Germinal center (tissue), 1 donor: Measurements from ENCODE around the gene CNTNAP2.
"Not testable (repeated sequence)": the region's sequence is repeated elsewhere in the genome, so short reads cannot be mapped to it uniquely, and the experiment has no call there.

Source experiments
- DNase-seq: peaks from one replicate; pipeline ENCODE4 v3.0.0; 2012; ENCODE audit warnings: mixed read lengths, low spot score

Gene CNTNAP2

GRCh38 chr7:147569116-147569913, 1452.7 kb downstream of the CNTNAP2 start:
- no peak for DNase-seq

GRCh38 chr7:147570390-147570789, 1453.8 kb downstream of the CNTNAP2 start:
- DNase-seq, result no peak

- DNase-seq, result no peak
Observed at GRCh38 chr7:147571436-147572185, 1455.0 kb downstream of the CNTNAP2 start.

GRCh38 chr7:147578196-147578595, 1461.6 kb downstream of the CNTNAP2 start:
- DNase-seq, result no peak

- DNase-seq, result no peak
Observed at GRCh38 chr7:147579148-147579547, 1462.5 kb downstream of the CNTNAP2 start.

- DNase-seq, result no peak
Observed at GRCh38 chr7:147584771-147585193, 1468.2 kb downstream of the CNTNAP2 start.

- no peak for DNase-seq
Observed at GRCh38 chr7:147586110-147586509, 1469.5 kb downstream of the CNTNAP2 start.

GRCh38 chr7:147586526-147586925, 1469.9 kb downstream of the CNTNAP2 start:
- no peak for DNase-seq

- no peak for DNase-seq
Observed at GRCh38 chr7:147593271-147594057, 1476.9 kb downstream of the CNTNAP2 start.

- no peak for DNase-seq
Observed at GRCh38 chr7:147595042-147595441, 1478.4 kb downstream of the CNTNAP2 start.

GRCh38 chr7:147598687-147599086, 1482.1 kb downstream of the CNTNAP2 start:
- DNase-seq, result not testable (repeated sequence)

- DNase-seq, result no peak
Observed at GRCh38 chr7:147605323-147605722, 1488.7 kb downstream of the CNTNAP2 start.

- no peak for DNase-seq
Observed at GRCh38 chr7:147607157-147607800, 1490.7 kb downstream of the CNTNAP2 start.

- DNase-seq, result no peak
Observed at GRCh38 chr7:147611431-147611830, 1494.8 kb downstream of the CNTNAP2 start.

GRCh38 chr7:147635288-147635687, 1518.7 kb downstream of the CNTNAP2 start:
- no peak for DNase-seq

GRCh38 chr7:147636553-147636952, 1520.0 kb downstream of the CNTNAP2 start:
- no peak for DNase-seq

GRCh38 chr7:147638566-147638965, 1522.0 kb downstream of the CNTNAP2 start:
- DNase-seq, result no peak

- DNase-seq, result no peak
Observed at GRCh38 chr7:147639037-147639436, 1522.4 kb downstream of the CNTNAP2 start.

- DNase-seq, result no peak
Observed at GRCh38 chr7:147639751-147640150, 1523.2 kb downstream of the CNTNAP2 start.

- no peak for DNase-seq
Observed at GRCh38 chr7:147640821-147641220, 1524.2 kb downstream of the CNTNAP2 start.

GRCh38 chr7:147646568-147646967, 1530.0 kb downstream of the CNTNAP2 start:
- no peak for DNase-seq

- no peak for DNase-seq
Observed at GRCh38 chr7:147650991-147651390, 1534.4 kb downstream of the CNTNAP2 start.
